GM10847 (cell line): ENCODE results near the gene ST3GAL4.
A peak's percentile ranks its signal among the peaks of the same experiment; 100 is the strongest.

Source experiments
- POLR2A ChIP-seq: IDR thresholded peaks from 2 replicates; pipeline ENCODE4 v1.6.1; 2011; ENCODE audit not compliant: insufficient read length; ENCODE audit errors: extremely low read depth

ST3GAL4 gene, protein sequence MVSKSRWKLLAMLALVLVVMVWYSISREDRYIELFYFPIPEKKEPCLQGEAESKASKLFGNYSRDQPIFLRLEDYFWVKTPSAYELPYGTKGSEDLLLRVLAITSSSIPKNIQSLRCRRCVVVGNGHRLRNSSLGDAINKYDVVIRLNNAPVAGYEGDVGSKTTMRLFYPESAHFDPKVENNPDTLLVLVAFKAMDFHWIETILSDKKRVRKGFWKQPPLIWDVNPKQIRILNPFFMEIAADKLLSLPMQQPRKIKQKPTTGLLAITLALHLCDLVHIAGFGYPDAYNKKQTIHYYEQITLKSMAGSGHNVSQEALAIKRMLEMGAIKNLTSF

DNA sequence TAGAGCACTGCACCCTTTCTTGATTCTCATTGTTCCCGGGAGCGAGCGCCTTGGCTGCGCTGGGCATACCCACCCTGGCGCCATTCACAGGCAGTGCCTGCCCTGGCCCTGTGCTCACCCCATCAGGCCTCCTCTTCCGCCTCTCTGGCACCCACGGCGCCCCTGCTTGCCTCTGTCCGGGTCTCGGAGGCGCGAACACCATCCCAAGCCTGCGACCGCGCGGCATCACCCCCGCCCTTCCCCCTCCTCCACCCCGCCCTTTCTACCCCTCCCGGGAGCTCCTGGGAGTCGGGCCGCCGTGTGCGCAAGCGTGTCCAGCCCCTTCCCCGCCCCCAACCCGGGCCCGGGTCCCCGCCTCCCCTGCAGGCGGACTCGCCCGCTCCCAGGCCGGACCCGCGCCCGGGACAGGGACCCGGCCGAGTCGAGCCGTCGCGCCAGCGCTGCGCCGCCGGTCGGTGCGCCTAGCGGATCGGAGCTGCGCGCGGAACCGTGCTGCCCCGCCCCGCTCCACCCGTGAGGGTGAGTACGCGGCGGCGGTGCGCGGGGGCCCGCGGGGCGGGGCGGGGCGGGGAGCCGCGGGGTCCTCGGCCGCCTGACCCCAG is at the start of gene ST3GAL4:
Gene ST3GAL4, plus strand, starts transcription at position 363 of the 602 bp plus-strand sequence. CDS start 50,470 bp downstream, outside the sequence.
- peak; percentile 29 for TF ChIP-seq POLR2A

DNA sequence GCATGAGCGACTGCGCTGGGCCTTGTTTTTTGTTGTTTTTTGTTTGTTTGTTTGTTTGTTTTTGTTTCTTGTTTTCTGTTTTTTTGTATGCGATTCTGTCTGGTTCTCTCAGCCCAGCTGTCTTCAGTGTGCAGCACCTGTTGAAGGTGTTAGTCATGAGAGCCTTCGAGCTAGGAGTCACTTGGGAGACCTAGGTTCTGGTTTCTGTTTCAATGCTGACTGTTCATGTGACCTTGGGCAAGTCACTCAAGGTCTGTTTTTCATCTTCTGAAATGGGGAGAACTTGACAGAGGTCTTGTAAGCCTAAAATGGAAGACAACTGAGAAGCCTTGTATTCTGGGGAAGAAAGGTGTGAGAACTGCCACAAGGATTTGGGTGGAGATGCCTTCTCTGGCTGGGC is 49.8 kb upstream of the ST3GAL4 start:
- TF ChIP-seq POLR2A: no peak

DNA sequence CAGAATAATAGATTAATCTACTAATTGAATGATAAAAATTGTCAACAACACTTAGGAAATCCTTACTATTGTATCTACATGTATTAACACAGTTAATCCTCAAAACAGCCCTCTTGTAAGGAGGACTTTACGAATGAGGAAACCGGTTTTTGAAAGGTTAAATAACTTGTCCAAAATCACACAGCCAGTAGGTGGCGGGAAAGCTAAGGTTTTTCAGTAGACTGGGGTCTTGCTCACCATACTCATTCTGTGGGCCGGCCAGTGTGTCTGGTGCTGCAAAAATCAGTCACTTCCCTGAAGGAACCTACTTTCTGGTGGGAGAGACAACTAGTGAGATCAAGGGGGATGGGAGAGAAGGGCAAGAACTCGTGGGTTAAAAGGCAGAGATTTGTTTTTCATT is 47.8 kb upstream of the ST3GAL4 start:
- no peak for TF ChIP-seq POLR2A

GRCh38 chr11:126308271-126308671 is 47.2 kb upstream of the ST3GAL4 start:
- no peak for TF ChIP-seq POLR2A

GRCh38 chr11:126310200-126310991 is 45.1 kb upstream of the ST3GAL4 start:
- no peak for TF ChIP-seq POLR2A

- TF ChIP-seq POLR2A: no peak
These were observed 44.5 kb upstream of the ST3GAL4 start for GRCh38 chr11:126310992-126311310.

GRCh38 chr11:126311401-126312291 is 43.8 kb upstream of the ST3GAL4 start:
- TF ChIP-seq POLR2A: no peak

- no peak for TF ChIP-seq POLR2A
These were observed 42.5 kb upstream of the ST3GAL4 start for GRCh38 chr11:126312961-126313360.

GRCh38 chr11:126313826-126314225 is 41.7 kb upstream of the ST3GAL4 start:
- no peak for TF ChIP-seq POLR2A

DNA sequence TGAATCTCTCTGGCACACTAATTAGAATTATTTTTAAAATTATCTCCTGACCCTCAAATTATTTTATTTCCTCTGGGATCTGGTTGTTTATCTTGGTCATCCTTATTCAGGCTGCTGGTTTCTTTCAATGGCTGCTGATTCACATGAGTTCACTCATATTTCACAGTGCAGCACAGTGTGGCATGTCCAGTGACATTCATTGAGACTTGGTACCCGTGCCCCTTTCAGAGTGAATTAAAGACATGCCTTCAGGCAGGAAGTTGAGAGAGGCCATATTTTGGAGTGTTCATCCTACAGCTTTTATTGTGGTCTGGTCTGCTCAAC is 38.1 kb upstream of the ST3GAL4 start:
- TF ChIP-seq POLR2A: no peak

GRCh38 chr11:126317756-126318573 is 37.5 kb upstream of the ST3GAL4 start:
- no peak for TF ChIP-seq POLR2A

DNA sequence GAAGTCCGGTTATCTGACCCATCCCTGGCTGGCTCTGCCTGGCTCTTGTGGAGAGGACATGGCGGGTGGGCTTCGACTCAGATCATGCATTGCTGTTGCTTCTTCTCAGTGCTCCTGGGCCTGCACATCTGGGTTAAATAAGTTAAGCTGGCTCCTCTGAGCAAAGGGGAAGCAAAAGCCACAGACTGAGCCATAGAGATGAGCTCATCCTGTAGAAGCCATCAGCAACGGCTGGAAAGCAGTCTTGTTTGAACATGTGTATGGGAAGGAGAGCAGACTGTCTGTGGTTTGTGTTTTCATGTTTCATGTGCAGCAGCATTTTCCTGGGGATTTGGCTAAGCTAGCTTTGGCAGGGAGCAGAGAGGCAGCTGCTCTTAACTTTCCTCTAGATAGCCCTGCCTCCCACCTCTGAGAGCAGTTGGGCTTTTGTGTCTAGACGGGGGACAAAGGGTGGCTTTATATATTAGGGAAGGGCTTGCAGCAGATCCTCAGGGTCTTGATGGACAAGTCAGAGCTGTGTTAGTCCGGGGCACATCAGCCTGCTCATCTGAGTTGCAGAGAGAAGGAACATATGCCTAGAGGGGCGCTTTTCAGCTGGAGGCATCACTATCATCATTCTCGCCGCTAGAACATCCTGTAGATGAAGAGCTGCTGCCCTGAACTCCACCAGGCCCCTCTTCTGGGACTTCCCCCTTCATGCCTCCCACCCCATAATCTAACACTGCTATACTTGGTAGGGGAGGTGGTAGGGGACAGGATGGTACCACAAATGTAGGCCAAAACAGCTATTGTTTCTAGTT is 36.7 kb upstream of the ST3GAL4 start:
- no peak for TF ChIP-seq POLR2A

- no peak for TF ChIP-seq POLR2A
These were observed 36.1 kb upstream of the ST3GAL4 start for GRCh38 chr11:126319374-126319740.

DNA sequence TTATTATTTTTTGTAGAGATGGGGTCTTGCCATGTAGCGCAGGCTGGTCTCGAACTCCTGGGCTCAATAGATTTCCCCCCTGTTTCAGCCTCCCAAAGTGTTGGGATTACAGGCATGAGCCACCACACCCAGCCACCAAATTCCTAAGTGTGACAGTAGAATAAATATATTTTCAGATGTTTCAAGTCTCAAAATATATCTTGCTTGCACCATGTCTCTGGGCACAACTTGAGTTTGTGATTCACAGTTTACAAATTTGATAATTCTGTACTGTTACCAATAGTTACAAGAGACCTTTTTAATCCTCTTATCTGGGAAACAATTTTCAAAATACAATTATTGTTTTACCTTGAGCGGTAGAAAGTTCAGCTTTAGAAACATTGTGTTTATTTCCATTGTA is 32.5 kb upstream of the ST3GAL4 start:
- no peak for TF ChIP-seq POLR2A
